Panc1 (cell line): ENCODE results near the gene ZSCAN23. TPM values are rescaled to one million over a fixed set of nuclear protein-coding genes. Genes with fewer than 3 reads are reported as not detected.

Experiments
- ATAC-seq: fragments of 200-7000 bp; cut with Tn5 transposase; 2 replicates; pipeline ENCODE4 v1.9.1; 2020; ENCODE audit warnings: mild to moderate bottlenecking, moderate library complexity
- BruUV-seq: library from RNA; stranded (reverse); fragments of 400-500 nt; replicated peaks from 2 replicates; lab custom pipeline; 2021; lab: Mats Ljungman, UMichigan
- CTCF ChIA-PET: fragments of 300-600 bp; sonication (Branson Sonifier 250); formaldehyde crosslinking; loops from one replicate; lab custom pipeline; 2022; ENCODE audit warnings: antibody characterized with exemption; lab: Charles Lee
- POLR2A ChIA-PET: fragments of 300-600 bp; sonication (Branson Sonifier 250); formaldehyde crosslinking; loops from one replicate; lab custom pipeline; 2022; ENCODE audit warnings: antibody characterized with exemption; lab: Charles Lee
- DNase-seq: peaks from one replicate; pipeline ENCODE4 v3.0.0-alpha.2; 2010; ENCODE audit warnings: low read depth, low spot score
- H3K27ac ChIP-seq: 2 replicates; pipeline ENCODE4 v1.5.1; 2011; ENCODE audit warnings: mild to moderate bottlenecking, low read length, inconsistent platforms
- H3K27me3 ChIP-seq: fragments of 200-500 bp; sonication (Bioruptor generic); 2 replicates; pipeline ENCODE4 v1.6.0; 2014; ENCODE audit warnings: low read length, inconsistent platforms; ENCODE audit not compliant: control insufficient read depth, insufficient read depth
- H3K36me3 ChIP-seq: fragments of 200-500 bp; sonication (Bioruptor generic); 2 replicates; pipeline ENCODE4 v1.5.1; 2014; ENCODE audit warnings: inconsistent platforms, mild to moderate bottlenecking, low read length, moderate library complexity; ENCODE audit not compliant: control insufficient read depth, insufficient read depth
- H3K4me1 ChIP-seq: 2 replicates; pipeline ENCODE4 v1.5.1; 2011; ENCODE audit warnings: inconsistent platforms, mild to moderate bottlenecking, low read length, moderate library complexity; ENCODE audit not compliant: control insufficient read depth, insufficient read depth
- H3K4me3 ChIP-seq, 2 experiments: 2 replicates each; pipeline ENCODE4 v1.5.1; 2011 to 2012; ENCODE audit warnings: low read depth in 2 of 2, low read length in 2 of 2, mild to moderate bottlenecking in 2 of 2, inconsistent platforms in 1 of 2, moderate library complexity in 1 of 2
- H3K9me3 ChIP-seq: fragments of 200-500 bp; sonication (Bioruptor generic); 2 replicates; pipeline ENCODE4 v1.5.1; 2014; ENCODE audit warnings: low read depth, mild to moderate bottlenecking, inconsistent platforms, low read length, moderate library complexity; ENCODE audit not compliant: control insufficient read depth, insufficient read depth
- POLR2AphosphoS5 ChIP-seq: IDR thresholded peaks from 2 replicates; pipeline ENCODE4 v1.6.1; 2012; ENCODE audit warnings: mild to moderate bottlenecking, low read depth, low read length, moderate library complexity
- REST ChIP-seq, 2 experiments: IDR thresholded peaks; 2 replicates each; pipeline ENCODE4 v1.6.1; 2011 to 2012; ENCODE audit warnings: low read depth in 2 of 2, control low read depth in 1 of 2, low read length in 1 of 2, mild to moderate bottlenecking in 1 of 2, moderate library complexity in 1 of 2; ENCODE audit not compliant: insufficient read depth in 1 of 2
- SIN3A ChIP-seq: IDR thresholded peaks from 2 replicates; pipeline ENCODE4 v1.6.1; 2012; ENCODE audit warnings: low read depth, mild to moderate bottlenecking, low read length, moderate library complexity, borderline replicate concordance; ENCODE audit not compliant: insufficient read depth
- TCF7L2 ChIP-seq: IDR thresholded peaks from 2 replicates; pipeline ENCODE4 v1.6.1; 2011; ENCODE audit warnings: mild to moderate bottlenecking, low read depth, low read length, inconsistent platforms
- in situ Hi-C: cut with HindIII; loops from 2 replicates; pipeline ENCODE4 v1.10.0; 2016; ENCODE audit warnings: low sequenced_read_pairs, low pct_unique_long_range_greater_than_20kb
- intact Hi-C: fragments of 100-400 bp; cut with micrococcal nuclease; formaldehyde crosslinking; loops from one replicate; pipeline ENCODE4 v1.10.0; 2022; ENCODE audit not compliant: unreplicated experiment
- total RNA-seq: library from RNA; stranded (reverse); gene quantifications from one replicate; pipeline ENCODE4 v1.2.1, GENCODE V29; 2021; ENCODE audit not compliant: unreplicated experiment
- TF ChIP-seq, protein P1 (sequence below): fragments of 450-650 bp; IDR thresholded peaks from 2 replicates; pipeline ENCODE4 v1.5.1; 2017; ENCODE audit warnings: mild to moderate bottlenecking

ZSCAN23 gene
- total RNA-seq, 1 experiment from 2014 or later, result 1.6 TPM

DNA sequence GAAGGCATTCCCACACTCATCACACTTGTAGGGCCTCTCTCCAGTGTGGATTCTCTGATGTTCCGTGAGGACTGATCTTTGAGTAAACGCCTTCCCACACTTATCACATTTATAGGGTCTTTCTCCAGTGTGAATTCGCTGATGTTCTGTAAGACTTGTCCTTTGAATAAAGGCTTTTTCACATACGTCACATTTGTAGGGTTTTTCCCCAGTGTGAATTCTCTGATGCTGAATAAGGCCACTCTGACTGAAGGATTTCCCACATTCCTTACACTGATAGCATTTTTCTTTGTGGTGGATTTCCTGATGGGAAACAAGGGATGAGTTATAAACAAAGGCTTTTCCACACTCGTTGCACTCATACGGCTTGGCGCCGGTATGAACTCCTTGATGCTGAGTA is 52.6 kb downstream of the ZSCAN23 start:
- Histone ChIP-seq H3K4me3 (no peak overlapping the region), H3K27ac (no peak overlapping the region), H3K9me3 (peaks cover 12% of the 10 kb centered on the region; the same call in 1 of the 2 replicates), H3K27me3 (no peaks in the 10 kb centered on the region), H3K36me3 (no peaks in the 10 kb centered on the region), H3K4me1 (no peaks in the 10 kb centered on the region)
- ATAC-seq (no peak), DNase-seq (no peak)
- in situ Hi-C loops (no loop called here), intact Hi-C loops (loop anchor here (10.0 kb wide), 1 partner anchor 294 kb away; no protein-coding TSS in a partner anchor)
- no TSS peak for BruUV-seq
- CTCF ChIA-PET, result no interaction called here
- POLR2A ChIA-PET, result no interaction called here
- TF ChIP-seq POLR2AphosphoS5, result no peak
- TF ChIP-seq TCF7L2, result no peak

DNA sequence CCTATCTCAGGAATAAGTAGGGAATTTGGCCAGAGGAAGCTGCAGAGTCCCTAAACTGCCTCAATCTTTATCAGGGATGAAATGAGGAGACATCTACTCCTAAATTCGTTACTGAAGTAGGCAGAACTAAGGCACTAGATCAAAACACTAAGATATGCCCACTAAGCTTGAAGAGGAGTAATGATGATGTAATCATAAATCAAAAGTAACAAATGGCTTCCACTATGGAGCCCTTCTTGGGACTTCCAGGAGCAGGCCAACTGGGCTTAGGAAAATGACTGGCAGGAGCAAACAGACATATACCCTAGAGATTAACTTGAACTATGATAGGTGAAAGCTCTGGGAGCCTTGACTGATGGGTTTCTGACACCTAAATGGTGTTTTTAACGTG is 59.2 kb downstream of the ZSCAN23 start:
- peaks cover 9% of the 10 kb centered on the region; the same call in 1 of the 2 replicates for H3K9me3 ChIP-seq
- TF ChIP-seq TCF7L2 (no peak), SIN3A (no peak), REST (IDR thresholded peaks at IDR 0.05; ENCODE audit: insufficient read depth in 1 of 2, low read depth in 2 of 2, low read length in 1 of 2) (no peak)
- TF ChIP-seq, protein P1, sequence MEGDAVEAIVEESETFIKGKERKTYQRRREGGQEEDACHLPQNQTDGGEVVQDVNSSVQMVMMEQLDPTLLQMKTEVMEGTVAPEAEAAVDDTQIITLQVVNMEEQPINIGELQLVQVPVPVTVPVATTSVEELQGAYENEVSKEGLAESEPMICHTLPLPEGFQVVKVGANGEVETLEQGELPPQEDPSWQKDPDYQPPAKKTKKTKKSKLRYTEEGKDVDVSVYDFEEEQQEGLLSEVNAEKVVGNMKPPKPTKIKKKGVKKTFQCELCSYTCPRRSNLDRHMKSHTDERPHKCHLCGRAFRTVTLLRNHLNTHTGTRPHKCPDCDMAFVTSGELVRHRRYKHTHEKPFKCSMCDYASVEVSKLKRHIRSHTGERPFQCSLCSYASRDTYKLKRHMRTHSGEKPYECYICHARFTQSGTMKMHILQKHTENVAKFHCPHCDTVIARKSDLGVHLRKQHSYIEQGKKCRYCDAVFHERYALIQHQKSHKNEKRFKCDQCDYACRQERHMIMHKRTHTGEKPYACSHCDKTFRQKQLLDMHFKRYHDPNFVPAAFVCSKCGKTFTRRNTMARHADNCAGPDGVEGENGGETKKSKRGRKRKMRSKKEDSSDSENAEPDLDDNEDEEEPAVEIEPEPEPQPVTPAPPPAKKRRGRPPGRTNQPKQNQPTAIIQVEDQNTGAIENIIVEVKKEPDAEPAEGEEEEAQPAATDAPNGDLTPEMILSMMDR, result no peak
- in situ Hi-C loops (no loop called here), intact Hi-C loops (no loop called here)
- CTCF ChIA-PET, result interaction anchor here (0.5 to 2.1 kb wide), 4 partner anchors 14 to 403 kb away, joined by 3 to 8 read pairs (median 3); no protein-coding TSS in a partner anchor
- peaks cover 15% of the 10 kb centered on the region for H3K4me1 ChIP-seq
- no TSS peak for BruUV-seq
- no peak overlapping the region for H3K4me3 ChIP-seq
- no peaks in the 10 kb centered on the region for H3K27me3 ChIP-seq
- no peak for DNase-seq
- H3K36me3 ChIP-seq, result no peaks in the 10 kb centered on the region; the same call in 1 of the 2 replicates
- POLR2A ChIA-PET, result interaction anchor here (0.6 kb wide), 1 partner anchor 9 kb away, joined by 3 read pairs; no protein-coding TSS in a partner anchor
- peak overlapping the region; percentile 98 for H3K27ac ChIP-seq
- no peak for ATAC-seq
